Liver (tissue), 9 donors: ENCODE data around the gene CDH23. TPM values are rescaled to one million over a fixed set of nuclear protein-coding genes. Genes with fewer than 3 reads are reported as not detected.

ENCODE experiments used
- DNase-seq: peaks from one replicate; pipeline ENCODE4 v3.0.0-alpha.2; 2017; ENCODE audit warnings: low spot score
- H3K27ac ChIP-seq, 2 donors: one replicate each; pipeline ENCODE4 v1.7.0; 2013; ENCODE audit warnings: inconsistent platforms in 2 of 2, low read length in 2 of 2, control low read depth in 1 of 2, low read depth in 1 of 2, mild to moderate bottlenecking in 1 of 2
- H3K27me3 ChIP-seq, 4 donors: one replicate each; pipeline versions ENCODE4 v1.6.1 to v1.7.0; 2013; ENCODE audit warnings: low read length in 3 of 4, inconsistent platforms in 1 of 4, mild to moderate bottlenecking in 1 of 4, moderate library complexity in 1 of 4; ENCODE audit not compliant: control insufficient read depth in 4 of 4, insufficient read depth in 4 of 4
- H3K36me3 ChIP-seq, 4 donors: one replicate each; pipeline versions ENCODE4 v1.6.1 to v1.7.0; 2013; ENCODE audit warnings: low read length in 3 of 4, mild to moderate bottlenecking in 3 of 4, low read depth in 1 of 4, moderate library complexity in 1 of 4; ENCODE audit not compliant: control insufficient read depth in 4 of 4, insufficient read depth in 3 of 4
- H3K4me1 ChIP-seq, 4 donors: one replicate each; pipeline versions ENCODE4 v1.6.1 to v1.7.0; 2013; ENCODE audit warnings: low read length in 3 of 4, mild to moderate bottlenecking in 3 of 4, moderate library complexity in 1 of 4; ENCODE audit not compliant: control insufficient read depth in 4 of 4, insufficient read depth in 4 of 4
- H3K4me3 ChIP-seq, 3 donors: one replicate each; pipeline versions ENCODE4 v1.6.1 to v1.7.0; 2013; ENCODE audit warnings: low read length in 3 of 3, control low read depth in 1 of 3, low read depth in 1 of 3, mild to moderate bottlenecking in 1 of 3
- H3K9ac ChIP-seq, 2 donors: one replicate each; pipeline ENCODE4 v1.7.0; 2013; ENCODE audit warnings: low read length in 2 of 2, mild to moderate bottlenecking in 2 of 2, moderate library complexity in 2 of 2, control low read depth in 1 of 2, low read depth in 1 of 2
- H3K9me3 ChIP-seq, 4 donors: one replicate each; pipeline versions ENCODE4 v1.6.1 to v1.7.0; 2013; ENCODE audit warnings: low read length in 3 of 4; ENCODE audit not compliant: control insufficient read depth in 4 of 4
- CTCF ChIP-seq: fragments of 150-350 bp; IDR thresholded peaks from 2 replicates; pipeline ENCODE4 v1.5.1; 2017; ENCODE audit warnings: improper control_type of control experiment, low read depth, low read length; ENCODE audit not compliant: missing input control
- FOXA1 ChIP-seq: IDR thresholded peaks from 2 replicates; pipeline ENCODE4 v1.6.1; 2016; ENCODE audit warnings: antibody characterized with exemption
- FOXA2 ChIP-seq: IDR thresholded peaks from 2 replicates; pipeline ENCODE4 v1.6.1; 2016; ENCODE audit warnings: antibody characterized with exemption
- GABPA ChIP-seq, 2 donors: IDR thresholded peaks in 1 of 2; conservative IDR thresholded peaks in 1 of 2; 2 replicates each; pipeline ENCODE4 v1.6.1; 2016; ENCODE audit warnings: antibody characterized with exemption in 2 of 2, mild to moderate bottlenecking in 1 of 2, moderate library complexity in 1 of 2
- HNF4A ChIP-seq, 2 donors: conservative IDR thresholded peaks; 2 replicates each; pipeline ENCODE4 v1.6.1; 2016; ENCODE audit warnings: antibody characterized with exemption in 2 of 2, mild to moderate bottlenecking in 2 of 2
- HNF4G ChIP-seq: IDR thresholded peaks from 2 replicates; pipeline ENCODE4 v1.6.1; 2016; ENCODE audit warnings: antibody characterized with exemption
- JUND ChIP-seq, 2 donors: IDR thresholded peaks; 2 replicates each; pipeline ENCODE4 v1.6.1; 2016; ENCODE audit warnings: antibody characterized with exemption in 2 of 2
- NR2F2 ChIP-seq: IDR thresholded peaks from 2 replicates; pipeline ENCODE4 v1.6.1; 2016; ENCODE audit warnings: antibody characterized with exemption
- RAD21 ChIP-seq, 2 donors: IDR thresholded peaks; 2 replicates each; pipeline ENCODE4 v1.6.1; 2016; ENCODE audit warnings: antibody characterized with exemption in 2 of 2, mild to moderate bottlenecking in 2 of 2
- REST ChIP-seq: IDR thresholded peaks from 2 replicates; pipeline ENCODE4 v1.6.1; 2016; ENCODE audit warnings: antibody characterized with exemption, mild to moderate bottlenecking
- RXRA ChIP-seq, 2 donors: IDR thresholded peaks; 2 replicates each; pipeline ENCODE4 v1.6.1; 2017 to 2018; ENCODE audit warnings: antibody characterized with exemption in 2 of 2, mild to moderate bottlenecking in 1 of 2
- SP1 ChIP-seq: IDR thresholded peaks from 2 replicates; pipeline ENCODE4 v1.6.1; 2018; ENCODE audit warnings: antibody characterized with exemption, mild to moderate bottlenecking
- TAF1 ChIP-seq: conservative IDR thresholded peaks from 2 replicates; pipeline ENCODE4 v1.6.1; 2016; ENCODE audit warnings: antibody characterized with exemption, mild to moderate bottlenecking
- YY1 ChIP-seq: IDR thresholded peaks from 2 replicates; pipeline ENCODE4 v1.6.1; 2016; ENCODE audit warnings: antibody characterized with exemption, mild to moderate bottlenecking
- ZBTB33 ChIP-seq: IDR thresholded peaks from 2 replicates; pipeline ENCODE4 v1.6.1; 2016; ENCODE audit warnings: antibody characterized with exemption
- WGBS: extraction: QIAGEN DNeasy Blood & Tissue Kit; methylation state at CpG from one replicate; pipeline ENCODE4 v1.1.7; 2013; 5-methylcytosine and 5-hydroxymethylcytosine counted together
- polyA plus RNA-seq, 2 donors: library from polyadenylated mRNA; stranded (reverse) in 1 of 2; unstranded in 1 of 2; fragments of 200-250 nt in 1 of 2; fragments of >200 nt in 1 of 2; fragmentation: Nextera tagmentation in 1 of 2; extraction: Ambion mirVana in 1 of 2; gene quantifications; one replicate each; pipeline versions ENCODE4 v1.2.1 to v1.2.3, GENCODE V29; 2013 to 2015
- total RNA-seq, 2 donors: library from RNA; depleted of rRNA; stranded (reverse); fragments of >200 nt; gene quantifications; one replicate each; pipeline ENCODE4 v1.2.3, GENCODE V29; 2014
- TF ChIP-seq, protein P1 (sequence below): IDR thresholded peaks from 2 replicates; pipeline ENCODE4 v1.6.1; 2016; ENCODE audit warnings: antibody characterized with exemption
- TF ChIP-seq, protein P2 (sequence below): IDR thresholded peaks from 2 replicates; pipeline ENCODE4 v1.6.1; 2016; ENCODE audit warnings: antibody characterized with exemption
- donor health status: healthy.
- donor health status: healthy.
- donor health status: healthy.
- donor health status: healthy.
- donor health status: healthy.

The CDH23 gene
- total and polyA plus RNA-seq, 4 donors, result 1.5 to 4.7 (median 3.4) TPM

GRCh38 chr10:71780719-71781118 lies 384.0 kb downstream of the CDH23 start:
- Histone ChIP-seq H3K36me3 (no peaks in the 10 kb centered on the region), H3K9ac (no peak overlapping the region), H3K9me3 (no peaks in the 10 kb centered on the region), H3K27me3 (no peaks in the 10 kb centered on the region), H3K4me1 (peaks cover 0 to 3% (median 0%) of the 10 kb centered on the region in 4 donors), H3K27ac (no peak overlapping the region), H3K4me3 (no peak overlapping the region)
- no peak for DNase-seq
- TF ChIP-seq FOXA2 (no peak), CTCF (no peak), SP1 (no peak), HNF4G (no peak), RXRA (IDR thresholded peaks at IDR 0.05) (no peak), HNF4A (conservative IDR thresholded peaks at IDR 0.05) (no peak), ZBTB33 (no peak), REST (no peak), NR2F2 (no peak), YY1 (no peak), RAD21 (IDR thresholded peaks at IDR 0.05) (no peak), GABPA (IDR thresholded peaks at IDR 0.05 in 1 of 2, conservative IDR thresholded peaks at IDR 0.05 in 1 of 2) (no peak), JUND (IDR thresholded peaks at IDR 0.05) (no peak), FOXA1 (no peak), TAF1 (no peak)
- TF ChIP-seq, protein P1, sequence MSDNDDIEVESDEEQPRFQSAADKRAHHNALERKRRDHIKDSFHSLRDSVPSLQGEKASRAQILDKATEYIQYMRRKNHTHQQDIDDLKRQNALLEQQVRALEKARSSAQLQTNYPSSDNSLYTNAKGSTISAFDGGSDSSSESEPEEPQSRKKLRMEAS, result no peak
- TF ChIP-seq, protein P2, sequence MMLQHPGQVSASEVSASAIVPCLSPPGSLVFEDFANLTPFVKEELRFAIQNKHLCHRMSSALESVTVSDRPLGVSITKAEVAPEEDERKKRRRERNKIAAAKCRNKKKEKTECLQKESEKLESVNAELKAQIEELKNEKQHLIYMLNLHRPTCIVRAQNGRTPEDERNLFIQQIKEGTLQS, result no peak
- WGBS, result 92% methylated on average over 9 of the region's 9 CpGs
